Small intestine (tissue), 7 donors: ENCODE results near the gene HEMK1. TPM values are rescaled to one million over a fixed set of nuclear protein-coding genes. Genes with fewer than 3 reads are reported as not detected.

Experiments used
- DNase-seq, 2 donors: peaks; one replicate each; pipeline versions ENCODE4 v3.0.0 to v3.0.0-alpha.2; 2013
- FAIRE-seq: peaks from 2 replicates; lab custom pipeline; 2012; peaks lifted over from hg19 to GRCh38; lab: Jason Lieb, UNC
- H3K27ac ChIP-seq, 3 donors: one replicate each; pipeline ENCODE4 v1.5.1; 2013; ENCODE audit warnings: low read length in 2 of 3, mild to moderate bottlenecking in 2 of 3, control low read depth in 1 of 3, inconsistent platforms in 1 of 3, low read depth in 1 of 3, moderate library complexity in 1 of 3
- H3K27me3 ChIP-seq, 3 donors: one replicate each; pipeline ENCODE4 v1.6.1; 2013; ENCODE audit warnings: low read length in 3 of 3, inconsistent platforms in 1 of 3; ENCODE audit not compliant: control insufficient read depth in 3 of 3, insufficient read depth in 3 of 3
- H3K36me3 ChIP-seq, 3 donors: one replicate each; pipeline ENCODE4 v1.6.1; 2013; ENCODE audit warnings: low read length in 3 of 3, inconsistent platforms in 1 of 3, low read depth in 1 of 3, mild to moderate bottlenecking in 1 of 3, moderate library complexity in 1 of 3; ENCODE audit not compliant: control insufficient read depth in 3 of 3, insufficient read depth in 2 of 3
- H3K4me1 ChIP-seq, 3 donors: one replicate each; pipeline ENCODE4 v1.6.1; 2013; ENCODE audit warnings: low read length in 2 of 3, inconsistent platforms in 1 of 3, low read depth in 1 of 3, mild to moderate bottlenecking in 1 of 3, moderate library complexity in 1 of 3; ENCODE audit not compliant: control insufficient read depth in 3 of 3, insufficient read depth in 2 of 3
- H3K4me3 ChIP-seq, 3 donors: one replicate each; pipeline ENCODE4 v1.5.1; 2013; ENCODE audit warnings: low read length in 3 of 3, control low read depth in 1 of 3, inconsistent platforms in 1 of 3, low read depth in 1 of 3, mild to moderate bottlenecking in 1 of 3, moderate library complexity in 1 of 3
- H3K9me3 ChIP-seq, 2 donors: one replicate each; pipeline ENCODE4 v1.6.1; 2013; ENCODE audit warnings: low read depth in 1 of 2, low read length in 1 of 2; ENCODE audit not compliant: control insufficient read depth in 2 of 2, insufficient read depth in 1 of 2
- WGBS, 3 donors: extraction: QIAGEN DNeasy Blood & Tissue Kit; methylation state at CpG; one replicate each; pipeline ENCODE4 v1.1.7; 2013; 5-methylcytosine and 5-hydroxymethylcytosine counted together
- polyA plus RNA-seq, 4 donors: library from polyadenylated mRNA; stranded (reverse) in 3 of 4; unstranded in 1 of 4; fragments of 200-250 nt in 3 of 4; fragments of 120-200 nt in 1 of 4; gene quantifications; one replicate each; pipeline versions ENCODE4 v1.2.1 to v1.2.3, GENCODE V29; 2013
- donor health status: healthy with polysubstance abuse.
- donor health status: control.
- donor health status: control.
- donor health status: Bipolar disorder and iron deficiency.
- donor health status: healthy.

HEMK1 gene
- polyA plus RNA-seq, 4 donors, result 13.9 to 30.1 (median 16.0) TPM

DNA sequence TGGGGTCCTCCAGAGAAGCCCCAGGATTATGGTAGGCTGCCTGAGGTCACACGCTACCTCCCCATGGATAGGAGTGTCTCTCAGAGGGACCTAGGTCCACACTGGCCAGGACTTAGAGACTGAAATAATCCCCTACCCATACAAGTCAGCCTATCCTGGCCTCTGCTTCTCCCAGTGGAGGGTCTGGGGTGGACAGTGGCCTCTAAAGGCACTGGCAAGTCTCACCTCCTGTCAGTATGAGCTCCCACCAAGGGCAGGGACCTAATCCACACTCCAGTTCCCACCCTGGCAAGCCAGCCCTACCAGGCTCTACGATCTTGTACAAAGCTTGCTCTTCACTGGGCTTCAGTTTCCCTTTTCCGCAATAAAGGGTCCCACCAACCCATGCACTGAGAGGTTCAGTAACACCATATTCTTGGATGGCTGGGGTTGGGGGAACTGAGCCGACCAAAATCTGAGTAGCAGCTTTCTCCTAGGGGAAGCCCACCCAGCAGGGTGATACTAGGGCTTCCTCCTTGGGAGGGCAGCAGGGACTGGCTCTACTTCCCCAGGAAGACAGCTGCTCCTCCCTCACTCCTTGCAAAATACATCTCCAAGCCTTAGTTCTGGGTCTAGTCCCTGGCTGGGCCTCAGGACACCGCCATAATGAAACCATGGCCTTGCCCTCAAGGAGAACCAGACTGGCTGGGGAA, 39.9 kb downstream of the HEMK1 start:
- Histone ChIP-seq H3K4me1 (peaks cover 2 to 68% (median 7%) of the 10 kb centered on the region in 3 donors), H3K27me3 (no peaks in the 10 kb centered on the region), H3K4me3 (peak overlapping the region in 2 of 3 donors; percentile 77 to 96), H3K9me3 (no peaks in the 10 kb centered on the region), H3K36me3 (peaks cover 0 to 63% (median 3%) of the 10 kb centered on the region in 3 donors), H3K27ac (peak overlapping the region in 2 of 3 donors; percentile 93 to 96)
- FAIRE-seq, result no peak
- no peak for DNase-seq
- WGBS, 3 donors, result 74 to 87% (median 78%) methylated on average over 5 of the region's 5 CpGs

DNA sequence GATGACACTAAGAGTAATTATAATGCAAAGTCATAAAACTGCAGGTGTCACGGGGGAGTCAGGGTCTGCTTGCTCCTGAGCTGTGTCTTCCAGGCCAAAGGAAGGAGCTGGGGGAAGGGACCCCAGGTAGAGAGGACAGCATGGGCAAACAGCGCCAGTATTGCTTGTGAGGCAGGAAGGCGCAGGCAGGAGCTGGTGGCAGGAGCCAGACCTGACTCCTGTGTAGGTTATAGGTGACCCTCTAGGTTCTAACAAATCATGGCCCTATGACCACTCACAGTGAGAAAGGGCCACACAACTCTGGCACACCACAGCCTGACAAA, 40.4 kb downstream of the HEMK1 start:
- Histone ChIP-seq H3K4me3 (peak overlapping the region in 2 of 3 donors; percentile 77 to 96), H3K27ac (peak overlapping the region; percentile 78 to 96 (median 93)), H3K27me3 (no peaks in the 10 kb centered on the region), H3K36me3 (peaks cover 0 to 58% (median 3%) of the 10 kb centered on the region in 3 donors), H3K9me3 (no peaks in the 10 kb centered on the region), H3K4me1 (peaks cover 2 to 68% (median 7%) of the 10 kb centered on the region in 3 donors)
- no peak for FAIRE-seq
- 65 to 75% (median 65%) methylated on average over 3 of the region's 3 CpGs for WGBS, 3 donors
- no peak for DNase-seq

DNA sequence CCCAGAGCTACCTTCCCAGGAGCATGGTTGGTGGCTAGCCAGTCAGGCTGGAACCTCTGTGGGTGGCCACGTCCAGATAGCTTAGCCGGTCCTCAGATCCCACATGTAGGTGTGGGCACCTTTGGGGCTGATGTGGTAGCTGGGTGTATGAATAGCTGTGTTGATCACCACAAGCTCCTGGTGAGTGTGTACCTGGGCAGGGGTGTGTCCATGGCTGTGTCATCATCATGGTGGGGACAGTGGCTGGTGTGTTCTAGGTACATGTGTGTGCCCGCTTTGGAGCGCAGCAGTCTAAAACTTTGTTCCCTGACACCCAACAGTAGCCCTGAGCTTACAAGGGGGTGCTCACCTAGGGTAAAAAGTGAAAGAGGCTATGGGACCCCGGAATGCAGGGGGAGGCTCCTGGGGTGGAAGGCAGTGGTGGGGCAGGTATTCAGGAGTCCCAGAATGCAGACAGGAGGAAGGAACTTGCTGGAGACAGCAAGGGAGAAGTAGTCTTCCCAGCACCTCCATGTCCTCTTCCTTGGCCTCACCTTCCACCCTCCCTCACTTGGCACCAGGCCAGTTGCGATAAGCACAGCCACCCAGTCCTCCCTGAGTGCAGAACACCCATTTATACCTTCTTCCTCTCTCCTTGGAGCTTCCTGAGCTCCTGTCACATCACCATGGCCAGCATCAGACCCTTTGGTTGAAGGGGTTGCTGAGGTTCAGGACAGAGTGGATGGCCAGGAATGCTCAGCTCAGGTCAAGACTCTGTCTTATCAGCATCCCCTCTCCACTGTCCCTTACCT, 41.1 kb downstream of the HEMK1 start:
- Histone ChIP-seq H3K9me3 (no peaks in the 10 kb centered on the region), H3K4me1 (peaks cover 2 to 64% (median 7%) of the 10 kb centered on the region in 3 donors), H3K27ac (peak overlapping the region; percentile 78 to 96 (median 93)), H3K4me3 (peak overlapping the region in 2 of 3 donors; percentile 77 to 96), H3K36me3 (peaks cover 0 to 51% (median 3%) of the 10 kb centered on the region in 3 donors), H3K27me3 (no peaks in the 10 kb centered on the region)
- FAIRE-seq (no peak), DNase-seq (peak; percentile 90 to 91)
- 45 to 58% (median 47%) methylated on average over 6 of the region's 6 CpGs for WGBS, 3 donors

- Histone ChIP-seq H3K27me3 (no peaks in the 10 kb centered on the region), H3K27ac (peak overlapping the region; percentile 78 to 96 (median 93)), H3K4me3 (peak overlapping the region; percentile 77 to 96 (median 78)), H3K9me3 (no peaks in the 10 kb centered on the region), H3K4me1 (peaks cover 2 to 59% (median 7%) of the 10 kb centered on the region in 3 donors), H3K36me3 (peaks cover 0 to 44% (median 2%) of the 10 kb centered on the region in 3 donors)
- DNase-seq (no peak), FAIRE-seq (no peak)
- WGBS, 3 donors, result 0 to 4% (median 1%) methylated on average over 10 of the region's 10 CpGs
Measured at GRCh38 chr3:50610992-50611463, 41.7 kb downstream of the HEMK1 start.

DNA sequence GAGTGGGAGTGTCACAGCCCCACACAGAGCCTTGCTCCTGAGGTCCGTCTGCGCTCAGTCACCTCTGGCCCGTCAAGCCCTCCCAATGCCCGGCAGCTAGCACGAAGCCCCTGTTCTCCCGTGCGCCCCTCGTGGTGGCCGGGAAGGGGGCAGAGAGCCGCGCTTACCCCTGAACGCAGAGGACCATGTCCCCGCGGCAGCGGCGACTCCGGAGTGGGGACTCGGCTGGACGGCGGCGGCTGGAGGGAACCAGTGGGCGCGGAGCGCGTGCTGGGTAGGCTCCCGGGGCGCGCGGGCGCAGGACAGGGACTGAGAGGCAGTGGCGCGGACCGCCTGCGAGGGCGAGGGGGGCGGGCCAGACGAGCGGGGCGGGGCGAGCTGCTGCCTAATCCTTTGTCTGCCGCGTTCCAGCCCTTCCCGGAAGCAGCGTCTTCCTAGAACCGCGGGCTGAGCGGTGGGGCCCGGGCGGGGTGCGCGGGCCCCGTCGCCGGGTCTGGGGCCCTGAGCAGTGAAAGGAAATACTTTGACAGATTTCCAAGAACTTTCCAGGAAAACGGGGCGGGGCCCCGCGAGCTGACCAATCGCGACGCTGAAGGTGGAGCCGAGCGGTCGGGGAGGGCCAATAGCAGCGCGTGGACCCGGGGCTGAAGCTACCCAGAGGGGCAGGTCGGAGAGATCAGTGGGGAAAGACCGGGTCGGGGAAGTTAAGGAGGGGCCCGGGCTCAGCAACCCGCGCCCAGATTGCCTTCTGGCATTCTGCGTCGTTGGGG, 42.3 kb downstream of the HEMK1 start, which contains the start of gene CISH:
TSS of gene CISH (minus strand) at position 311 of the 770 bp plus-strand sequence. CDS start at position 187, 124 bp downstream.
- no peak for FAIRE-seq
- H3K9me3 ChIP-seq, result no peaks in the 10 kb centered on the region

GRCh38 chr3:50612234-50612882, 43.0 kb downstream of the HEMK1 start:
- FAIRE-seq (no peak), DNase-seq (peak in 1 of 2 donors; percentile 33)
- WGBS, 3 donors, result 2 to 5% (median 4%) methylated on average over 28 to 29 of the region's 29 CpGs
- Histone ChIP-seq H3K36me3 (peaks cover 0 to 31% (median 0%) of the 10 kb centered on the region in 3 donors), H3K27ac (peak overlapping the region; percentile 78 to 96 (median 93)), H3K4me3 (peak overlapping the region; percentile 77 to 96 (median 78)), H3K4me1 (peaks cover 2 to 48% (median 7%) of the 10 kb centered on the region in 3 donors), H3K27me3 (no peaks in the 10 kb centered on the region), H3K9me3 (no peaks in the 10 kb centered on the region)

More for the DNA sequence above, 42.3 kb downstream of the HEMK1 start, which contains the start of gene CISH:
- peak within 1 kb of the TSS; percentile 78 to 96 (median 93) for H3K27ac ChIP-seq
- no peaks in the 10 kb centered on the region for H3K27me3 ChIP-seq
- DNase-seq, result peak; percentile 98 to 100
- peaks cover 0 to 38% (median 0%) of the 10 kb centered on the region in 3 donors for H3K36me3 ChIP-seq
- WGBS, 3 donors, result 0 to 1% (median 1%) methylated on average over 62 to 75 of the region's 75 CpGs
- peaks cover 2 to 55% (median 7%) of the 10 kb centered on the region in 3 donors for H3K4me1 ChIP-seq
- H3K4me3 ChIP-seq, result peak within 1 kb of the TSS; percentile 77 to 96 (median 78)

GRCh38 chr3:50612970-50613846, 43.9 kb downstream of the HEMK1 start:
- peak overlapping the region in 1 of 3 donors; percentile 96 for H3K4me3 ChIP-seq
- peak overlapping the region in 2 of 3 donors; percentile 93 to 96 for H3K27ac ChIP-seq

More at GRCh38 chr3:50612970-50613846, 43.9 kb downstream of the HEMK1 start:
- H3K36me3 ChIP-seq, result peaks cover 0 to 23% (median 0%) of the 10 kb centered on the region in 3 donors
- no peak for FAIRE-seq
- H3K9me3 ChIP-seq, result no peaks in the 10 kb centered on the region
- WGBS, 3 donors, result 58 to 64% (median 62%) methylated on average over 6 of the region's 6 CpGs
- H3K27me3 ChIP-seq, result no peaks in the 10 kb centered on the region
- no peak for DNase-seq
- H3K4me1 ChIP-seq, result peaks cover 2 to 43% (median 8%) of the 10 kb centered on the region in 3 donors
